Fibroblast of villous mesenchyme (primary cell): ENCODE measurements around the gene POGLUT2. TPM values are rescaled to one million over a fixed set of nuclear protein-coding genes. Genes with fewer than 3 reads are reported as not detected.

Experiments used
- DNase-seq: peaks from one replicate; pipeline ENCODE4 v3.0.0-alpha.2; 2010; ENCODE audit warnings: low read depth
- H3K4me3 ChIP-seq: 2 replicates; pipeline ENCODE4 v1.5.1; 2011; ENCODE audit warnings: low read depth, mild to moderate bottlenecking, low read length
- CTCF ChIP-seq: IDR thresholded peaks from 2 replicates; pipeline ENCODE4 v1.5.1; 2012; ENCODE audit warnings: low read depth, mild to moderate bottlenecking, low read length; ENCODE audit not compliant: insufficient read depth
- total RNA-seq: library from RNA; depleted of rRNA; stranded (reverse); fragments of >200 nt; gene quantifications from 2 replicates; pipeline ENCODE4 v1.2.3, GENCODE V29; 2012

POGLUT2 gene
- total RNA-seq, 1 donor: 30.2 TPM

GRCh38 chr13:102817907-102818306 is 19.1 kb upstream of the POGLUT2 start:
- TF ChIP-seq CTCF: no peak
- H3K4me3 ChIP-seq: no peak overlapping the region
- no peak for DNase-seq

- H3K4me3 ChIP-seq: no peak overlapping the region
- no peak for DNase-seq
- no peak for TF ChIP-seq CTCF
These were observed 18.5 kb upstream of the POGLUT2 start for GRCh38 chr13:102817241-102817640.

GRCh38 chr13:102816708-102817107 is 17.9 kb upstream of the POGLUT2 start:
- H3K4me3 ChIP-seq: no peak overlapping the region
- no peak for DNase-seq
- TF ChIP-seq CTCF: no peak

GRCh38 chr13:102815788-102816187 is 17.0 kb upstream of the POGLUT2 start:
- TF ChIP-seq CTCF: no peak
- no peak overlapping the region for H3K4me3 ChIP-seq
- DNase-seq: no peak

GRCh38 chr13:102814793-102815192 is 16.0 kb upstream of the POGLUT2 start:
- H3K4me3 ChIP-seq: no peak overlapping the region
- no peak for DNase-seq
- TF ChIP-seq CTCF: no peak

- no peak overlapping the region for H3K4me3 ChIP-seq
- no peak for DNase-seq
- no peak for TF ChIP-seq CTCF
These were observed 15.3 kb upstream of the POGLUT2 start for GRCh38 chr13:102814025-102814607.
